NCI-H128 (cell line): ENCODE results near the gene IFT74.

Experiments used
- DNase-seq: peaks from one replicate; lab custom pipeline; 2025; ENCODE audit not compliant: unreplicated experiment; lab: John Stamatoyannopoulos, UW

The IFT74 gene

GRCh38 chr9:26955921-26956859 is at the start of gene IFT74:
Gene IFT74, plus strand, starts transcription at chr9:26956412. Its CDS starts 5,556 bp downstream, at chr9:26961968.
- peak; percentile 99 for DNase-seq

- no peak for DNase-seq
Observed at GRCh38 chr9:26913138-26913668, 43.0 kb upstream of the IFT74 start.

GRCh38 chr9:26919698-26920097 is 36.5 kb upstream of the IFT74 start:
- DNase-seq: no peak

GRCh38 chr9:26925609-26926008 is 30.6 kb upstream of the IFT74 start:
- no peak for DNase-seq

- DNase-seq: no peak
Observed at GRCh38 chr9:26928902-26929495, 27.2 kb upstream of the IFT74 start.

GRCh38 chr9:26935847-26936246 is 20.4 kb upstream of the IFT74 start:
- DNase-seq: no peak

GRCh38 chr9:26937816-26938371 is 18.3 kb upstream of the IFT74 start:
- no peak for DNase-seq

GRCh38 chr9:26939955-26940711 is 16.1 kb upstream of the IFT74 start:
- DNase-seq: no peak

- no peak for DNase-seq
Observed at GRCh38 chr9:26940779-26941178, 15.4 kb upstream of the IFT74 start.

- DNase-seq: no peak
Observed at GRCh38 chr9:26945591-26945990, 10.6 kb upstream of the IFT74 start.

- DNase-seq: peak; percentile 88
Observed at GRCh38 chr9:26946753-26947727, 9.2 kb upstream of the IFT74 start, which contains the start of gene PLAA. Gene PLAA, minus strand, starts transcription at chr9:26947242. Its CDS starts 197 bp downstream, at chr9:26947045.

GRCh38 chr9:26947736-26948135 is 8.5 kb upstream of the IFT74 start:
- no peak for DNase-seq

- DNase-seq: no peak
Observed at GRCh38 chr9:26949637-26950069, 6.6 kb upstream of the IFT74 start.

- no peak for DNase-seq
Observed at GRCh38 chr9:26950521-26950920, 5.7 kb upstream of the IFT74 start.

- no peak for DNase-seq
Observed at GRCh38 chr9:26951794-26952193, 4.4 kb upstream of the IFT74 start.

- no peak for DNase-seq
Observed at GRCh38 chr9:26954050-26954508, 2.1 kb upstream of the IFT74 start.

GRCh38 chr9:26955222-26955903 is 849 bp upstream of the IFT74 start:
- DNase-seq: no peak

GRCh38 chr9:26956860-26957233 is 635 bp downstream of the IFT74 start:
- DNase-seq: no peak

- no peak for DNase-seq
Observed at GRCh38 chr9:26971721-26972120, 15.5 kb downstream of the IFT74 start.
